ENCODE measurements around the gene SLC30A2. TPM values are rescaled to one million over a fixed set of nuclear protein-coding genes. Genes with fewer than 3 reads are reported as not detected.

The SLC30A2 gene
- polyA plus RNA-seq, 1 donor from 2014 or later, result 0.46 TPM

DNA sequence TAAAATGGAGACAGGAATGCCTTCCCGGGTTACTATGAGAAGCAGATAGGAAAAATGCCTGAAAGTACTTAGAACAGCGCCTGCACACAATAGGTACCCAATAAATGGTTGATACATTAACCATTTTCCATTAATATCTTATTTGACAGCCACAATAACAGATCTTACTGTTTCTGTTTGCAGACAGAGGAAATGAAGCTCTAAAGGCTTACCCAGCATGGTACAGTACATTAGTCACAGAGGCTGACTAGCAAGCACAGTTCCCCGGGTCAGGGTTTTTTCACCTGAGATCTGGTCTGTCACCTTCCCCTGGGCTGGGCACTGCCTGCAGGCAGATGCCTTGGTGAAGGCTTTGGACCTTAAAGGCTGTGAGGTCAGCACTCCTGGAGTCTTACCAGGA is 18.6 kb upstream of the SLC30A2 start:
- no peaks in the 10 kb centered on the region for H3K27me3 ChIP-seq (ENCODE audit: insufficient read depth, low read depth, low read length)
- TF ChIP-seq, protein P1, sequence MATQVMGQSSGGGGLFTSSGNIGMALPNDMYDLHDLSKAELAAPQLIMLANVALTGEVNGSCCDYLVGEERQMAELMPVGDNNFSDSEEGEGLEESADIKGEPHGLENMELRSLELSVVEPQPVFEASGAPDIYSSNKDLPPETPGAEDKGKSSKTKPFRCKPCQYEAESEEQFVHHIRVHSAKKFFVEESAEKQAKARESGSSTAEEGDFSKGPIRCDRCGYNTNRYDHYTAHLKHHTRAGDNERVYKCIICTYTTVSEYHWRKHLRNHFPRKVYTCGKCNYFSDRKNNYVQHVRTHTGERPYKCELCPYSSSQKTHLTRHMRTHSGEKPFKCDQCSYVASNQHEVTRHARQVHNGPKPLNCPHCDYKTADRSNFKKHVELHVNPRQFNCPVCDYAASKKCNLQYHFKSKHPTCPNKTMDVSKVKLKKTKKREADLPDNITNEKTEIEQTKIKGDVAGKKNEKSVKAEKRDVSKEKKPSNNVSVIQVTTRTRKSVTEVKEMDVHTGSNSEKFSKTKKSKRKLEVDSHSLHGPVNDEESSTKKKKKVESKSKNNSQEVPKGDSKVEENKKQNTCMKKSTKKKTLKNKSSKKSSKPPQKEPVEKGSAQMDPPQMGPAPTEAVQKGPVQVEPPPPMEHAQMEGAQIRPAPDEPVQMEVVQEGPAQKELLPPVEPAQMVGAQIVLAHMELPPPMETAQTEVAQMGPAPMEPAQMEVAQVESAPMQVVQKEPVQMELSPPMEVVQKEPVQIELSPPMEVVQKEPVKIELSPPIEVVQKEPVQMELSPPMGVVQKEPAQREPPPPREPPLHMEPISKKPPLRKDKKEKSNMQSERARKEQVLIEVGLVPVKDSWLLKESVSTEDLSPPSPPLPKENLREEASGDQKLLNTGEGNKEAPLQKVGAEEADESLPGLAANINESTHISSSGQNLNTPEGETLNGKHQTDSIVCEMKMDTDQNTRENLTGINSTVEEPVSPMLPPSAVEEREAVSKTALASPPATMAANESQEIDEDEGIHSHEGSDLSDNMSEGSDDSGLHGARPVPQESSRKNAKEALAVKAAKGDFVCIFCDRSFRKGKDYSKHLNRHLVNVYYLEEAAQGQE (IDR thresholded peaks at IDR 0.05; ENCODE audit: borderline replicate concordance), result no peak
- TF ChIP-seq TAF1 (IDR thresholded peaks at IDR 0.05; ENCODE audit: low read depth) (no peak), POLR2AphosphoS5 (IDR thresholded peaks at IDR 0.05) (no peak), MXI1 (conservative IDR thresholded peaks at IDR 0.05; ENCODE audit: poor library complexity, severe bottlenecking) (no peak), EZH2 (IDR thresholded peaks at IDR 0.05; ENCODE audit: borderline replicate concordance, insufficient read depth, low read length, poor library complexity, severe bottlenecking) (no peak), SMC3 (conservative IDR thresholded peaks at IDR 0.05; ENCODE audit: poor library complexity) (no peak), EP300 (conservative IDR thresholded peaks at IDR 0.05; ENCODE audit: poor library complexity, severe bottlenecking) (no peak), RAD21 (conservative IDR thresholded peaks at IDR 0.05) (no peak)
- TF ChIP-seq, protein P2, sequence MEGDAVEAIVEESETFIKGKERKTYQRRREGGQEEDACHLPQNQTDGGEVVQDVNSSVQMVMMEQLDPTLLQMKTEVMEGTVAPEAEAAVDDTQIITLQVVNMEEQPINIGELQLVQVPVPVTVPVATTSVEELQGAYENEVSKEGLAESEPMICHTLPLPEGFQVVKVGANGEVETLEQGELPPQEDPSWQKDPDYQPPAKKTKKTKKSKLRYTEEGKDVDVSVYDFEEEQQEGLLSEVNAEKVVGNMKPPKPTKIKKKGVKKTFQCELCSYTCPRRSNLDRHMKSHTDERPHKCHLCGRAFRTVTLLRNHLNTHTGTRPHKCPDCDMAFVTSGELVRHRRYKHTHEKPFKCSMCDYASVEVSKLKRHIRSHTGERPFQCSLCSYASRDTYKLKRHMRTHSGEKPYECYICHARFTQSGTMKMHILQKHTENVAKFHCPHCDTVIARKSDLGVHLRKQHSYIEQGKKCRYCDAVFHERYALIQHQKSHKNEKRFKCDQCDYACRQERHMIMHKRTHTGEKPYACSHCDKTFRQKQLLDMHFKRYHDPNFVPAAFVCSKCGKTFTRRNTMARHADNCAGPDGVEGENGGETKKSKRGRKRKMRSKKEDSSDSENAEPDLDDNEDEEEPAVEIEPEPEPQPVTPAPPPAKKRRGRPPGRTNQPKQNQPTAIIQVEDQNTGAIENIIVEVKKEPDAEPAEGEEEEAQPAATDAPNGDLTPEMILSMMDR (IDR thresholded peaks at IDR 0.05; ENCODE audit: poor library complexity, severe bottlenecking), result no peak
- no peaks in the 10 kb centered on the region for H3K79me2 ChIP-seq (replicated peaks; ENCODE audit: insufficient read depth, low read length)
- no peak overlapping the region for H3K4me2 ChIP-seq (ENCODE audit: low read length)
- H3K9me3 ChIP-seq (ENCODE audit: low read length), result no peaks in the 10 kb centered on the region
- H3K9ac ChIP-seq (ENCODE audit: low read length), result no peak overlapping the region
- no peaks in the 10 kb centered on the region for H3K36me3 ChIP-seq (ENCODE audit: insufficient read depth, low read length)
- no peaks in the 10 kb centered on the region for H4K20me1 ChIP-seq (ENCODE audit: insufficient read depth)
- no peaks in the 10 kb centered on the region for H3F3A ChIP-seq (ENCODE audit: insufficient read depth, low read length, poor library complexity, severe bottlenecking)
- H2AFZ ChIP-seq (ENCODE audit: low read depth, low read length), result no peak overlapping the region
- no peak overlapping the region for H3K27ac ChIP-seq (ENCODE audit: low read length)
- H3K4me3 ChIP-seq (ENCODE audit: low read length), result no peak overlapping the region
- H3K9me2 ChIP-seq (ENCODE audit: insufficient read depth, low read length), result no peaks in the 10 kb centered on the region

DNA sequence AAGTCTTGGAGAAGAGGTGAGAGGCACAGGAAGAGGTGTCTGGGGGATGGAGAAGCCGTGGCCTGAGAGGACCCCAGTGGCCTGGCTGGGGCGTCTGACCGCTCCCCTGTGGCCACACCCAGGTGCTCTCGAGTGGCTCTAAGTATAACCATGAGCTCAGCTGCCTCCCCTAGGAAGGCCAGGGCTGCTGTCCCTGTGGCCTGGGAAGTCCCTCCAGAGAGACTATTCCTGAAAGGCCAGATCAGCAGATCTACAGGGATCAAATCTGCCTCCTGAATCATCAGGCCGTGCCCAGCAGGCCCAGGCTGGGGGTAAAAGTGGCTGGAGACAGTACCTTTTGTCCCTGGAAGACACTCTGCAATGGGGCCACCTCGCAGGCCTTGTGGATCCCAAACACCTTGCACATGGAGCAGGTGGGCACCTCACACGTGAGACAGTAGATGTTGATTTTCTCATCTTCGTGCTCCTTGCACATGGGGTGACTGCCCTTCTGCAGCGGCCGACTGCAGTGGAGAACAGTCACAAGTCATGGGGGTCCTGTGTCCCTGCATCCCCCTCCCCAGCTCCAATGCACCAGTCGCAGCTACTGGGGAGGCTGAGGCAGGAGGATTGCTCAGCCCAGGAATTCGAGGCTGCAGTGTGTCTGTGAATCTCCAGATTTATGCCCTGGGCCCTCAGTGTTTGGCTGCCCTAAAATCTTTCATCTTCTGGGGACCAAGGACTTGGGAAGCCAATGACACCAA is 15.1 kb upstream of the SLC30A2 start:
- Histone ChIP-seq H3K79me2 (replicated peaks; ENCODE audit: insufficient read depth, low read length) (no peaks in the 10 kb centered on the region), H2AFZ (ENCODE audit: low read depth, low read length) (no peak overlapping the region), H3K4me3 (ENCODE audit: low read length) (no peak overlapping the region), H3K27me3 (ENCODE audit: insufficient read depth, low read depth, low read length) (no peaks in the 10 kb centered on the region), H3F3A (ENCODE audit: insufficient read depth, low read length, poor library complexity, severe bottlenecking) (no peaks in the 10 kb centered on the region), H3K36me3 (ENCODE audit: insufficient read depth, low read length) (no peaks in the 10 kb centered on the region), H4K20me1 (ENCODE audit: insufficient read depth) (no peaks in the 10 kb centered on the region), H3K9ac (ENCODE audit: low read length) (no peak overlapping the region), H3K27ac (ENCODE audit: low read length) (no peak overlapping the region), H3K9me3 (ENCODE audit: low read length) (no peaks in the 10 kb centered on the region), H3K4me2 (ENCODE audit: low read length) (no peak overlapping the region), H3K9me2 (ENCODE audit: insufficient read depth, low read length) (no peaks in the 10 kb centered on the region)
- TF ChIP-seq EP300 (conservative IDR thresholded peaks at IDR 0.05; ENCODE audit: poor library complexity, severe bottlenecking) (no peak), SMC3 (conservative IDR thresholded peaks at IDR 0.05; ENCODE audit: poor library complexity) (no peak), RAD21 (conservative IDR thresholded peaks at IDR 0.05) (no peak)
